Ishikawa (cell line): ENCODE results near the gene CASP10.

Experiments used
- CEBPB ChIP-seq: IDR thresholded peaks from 2 replicates; pipeline ENCODE4 v1.6.1; 2012
- CREB1 ChIP-seq: IDR thresholded peaks from 2 replicates; pipeline ENCODE4 v1.6.1; 2012; ENCODE audit warnings: low read depth
- EGR1 ChIP-seq: IDR thresholded peaks from 2 replicates; pipeline ENCODE4 v1.6.1; 2012
- EP300 ChIP-seq: IDR thresholded peaks from 2 replicates; pipeline ENCODE4 v1.6.1; 2012; ENCODE audit warnings: borderline replicate concordance
- FOXM1 ChIP-seq: IDR thresholded peaks from 2 replicates; pipeline ENCODE4 v1.6.1; 2012; ENCODE audit warnings: low read depth, borderline replicate concordance
- MAX ChIP-seq: IDR thresholded peaks from 2 replicates; pipeline ENCODE4 v1.6.1; 2012
- NFIC ChIP-seq: IDR thresholded peaks from 2 replicates; pipeline ENCODE4 v1.6.1; 2012
- RAD21 ChIP-seq: IDR thresholded peaks from 2 replicates; pipeline ENCODE4 v1.6.1; 2012; ENCODE audit warnings: low read depth
- REST ChIP-seq: IDR thresholded peaks from 2 replicates; pipeline ENCODE4 v1.6.1; 2012; ENCODE audit warnings: low read depth, mild to moderate bottlenecking
- TAF1 ChIP-seq: IDR thresholded peaks from 2 replicates; pipeline ENCODE4 v1.6.1; 2012; ENCODE audit warnings: low read depth, mild to moderate bottlenecking
- TCF12 ChIP-seq: IDR thresholded peaks from 2 replicates; pipeline ENCODE4 v1.6.1; 2012; ENCODE audit warnings: low read depth
- TEAD4 ChIP-seq: IDR thresholded peaks from 2 replicates; pipeline ENCODE4 v1.6.1; 2012
- USF1 ChIP-seq: IDR thresholded peaks from 2 replicates; pipeline ENCODE4 v1.6.1; 2012
- YY1 ChIP-seq: IDR thresholded peaks from 2 replicates; pipeline ENCODE4 v1.6.1; 2012; ENCODE audit warnings: low read depth
- ZBTB7A ChIP-seq: IDR thresholded peaks from 2 replicates; pipeline ENCODE4 v1.6.1; 2012; ENCODE audit warnings: low read depth

The CASP10 gene

GRCh38 chr2:201269764-201270163 is 86.8 kb downstream of the CASP10 start:
- TF ChIP-seq MAX, result no peak
- no peak for TF ChIP-seq FOXM1
- TF ChIP-seq NFIC, result no peak
- TF ChIP-seq RAD21, result no peak
- TF ChIP-seq USF1, result no peak
- no peak for TF ChIP-seq CREB1
- TF ChIP-seq TCF12, result no peak
- no peak for TF ChIP-seq ZBTB7A
- no peak for TF ChIP-seq TAF1
- TF ChIP-seq REST, result no peak
- TF ChIP-seq EGR1, result no peak
- no peak for TF ChIP-seq YY1
- TF ChIP-seq TEAD4, result no peak
- TF ChIP-seq EP300, result no peak
- no peak for TF ChIP-seq CEBPB

GRCh38 chr2:201270293-201271001 is 87.5 kb downstream of the CASP10 start:
- no peak for TF ChIP-seq TCF12
- no peak for TF ChIP-seq YY1
- no peak for TF ChIP-seq RAD21
- no peak for TF ChIP-seq MAX
- no peak for TF ChIP-seq EP300
- TF ChIP-seq NFIC, result no peak
- TF ChIP-seq EGR1, result no peak
- no peak for TF ChIP-seq CEBPB
- no peak for TF ChIP-seq ZBTB7A
- no peak for TF ChIP-seq REST
- no peak for TF ChIP-seq TAF1
- no peak for TF ChIP-seq FOXM1
- TF ChIP-seq CREB1, result no peak
- TF ChIP-seq TEAD4, result no peak
- no peak for TF ChIP-seq USF1

- TF ChIP-seq RAD21 (no peak), TAF1 (no peak), EP300 (no peak), USF1 (no peak), NFIC (no peak), CEBPB (no peak), YY1 (no peak)
These were observed 89.0 kb downstream of the CASP10 start for GRCh38 chr2:201271917-201272316.

- TF ChIP-seq MAX (no peak), EP300 (no peak), FOXM1 (no peak), YY1 (no peak), EGR1 (no peak), TAF1 (no peak), RAD21 (no peak), CEBPB (no peak), TEAD4 (no peak), REST (no peak), TCF12 (no peak), CREB1 (no peak), ZBTB7A (no peak), USF1 (no peak)
These were observed 90.5 kb downstream of the CASP10 start for GRCh38 chr2:201273330-201273983.
